Left ventricle myocardium inferior (tissue), 1 donor: ENCODE measurements around the gene MSH5. TPM values are rescaled to one million over a fixed set of nuclear protein-coding genes. Genes with fewer than 3 reads are reported as not detected.

Experiments used
- DNase-seq: peaks from one replicate; pipeline ENCODE4 v3.0.0-alpha.2; 2020
- H3K27ac ChIP-seq: fragments of 200-600 bp; replicated peaks from 2 replicates; pipeline ENCODE4 v1.8.0; 2021
- H3K27me3 ChIP-seq: fragments of 200-600 bp; 2 replicates; pipeline ENCODE4 v1.8.0; 2021; ENCODE audit warnings: low read depth
- H3K36me3 ChIP-seq: fragments of 200-600 bp; 2 replicates; pipeline ENCODE4 v1.8.0; 2021
- H3K4me1 ChIP-seq: fragments of 200-600 bp; 2 replicates; pipeline ENCODE4 v1.8.0; 2021
- H3K4me3 ChIP-seq: fragments of 200-600 bp; 2 replicates; pipeline ENCODE4 v1.8.0; 2021; ENCODE audit warnings: mild to moderate bottlenecking, moderate library complexity
- H3K9me3 ChIP-seq: fragments of 200-600 bp; replicated peaks from 2 replicates; pipeline ENCODE4 v1.8.0; 2021
- CTCF ChIP-seq: fragments of 200-600 bp; IDR thresholded peaks from 2 replicates; pipeline ENCODE4 v1.8.0; 2021; ENCODE audit warnings: antibody characterized with exemption, mild to moderate bottlenecking, borderline replicate concordance
- intact Hi-C: fragments of 100-400 bp; cut with micrococcal nuclease; formaldehyde crosslinking; loops from one replicate; pipeline ENCODE4 v1.11.0; 2022
- total RNA-seq: library from RNA; stranded (reverse); fragmentation: NEBNext Ultra II Directional; extraction: Animal tissue kit (Norgen Biotek cat#: 25700); gene quantifications from one replicate; pipeline ENCODE4 v1.2.1, GENCODE V29; 2021
- donor health status: DM: no; HTN: yes; CAD: no; lungs with severe emphysema.

The MSH5 gene
- total RNA-seq, 1 donor from 2014 or later = 1.3 TPM

GRCh38 chr6:31770860-31771259, 31.1 kb downstream of the MSH5 start:
- intact Hi-C loops = no loop called here
- DNase-seq = no peak
- no peak for TF ChIP-seq CTCF
- Histone ChIP-seq H3K36me3 (no peaks in the 10 kb centered on the region), H3K4me1 (peaks cover 10% of the 10 kb centered on the region), H3K4me3 (no peak overlapping the region), H3K9me3 (no peaks in the 10 kb centered on the region), H3K27me3 (no peaks in the 10 kb centered on the region), H3K27ac (no peak overlapping the region)

- TF ChIP-seq CTCF = no peak
- intact Hi-C loops = no loop called here
- Histone ChIP-seq H3K27me3 (no peaks in the 10 kb centered on the region), H3K27ac (no peak overlapping the region), H3K36me3 (no peaks in the 10 kb centered on the region), H3K4me3 (no peak overlapping the region), H3K4me1 (peaks cover 10% of the 10 kb centered on the region), H3K9me3 (no peaks in the 10 kb centered on the region)
- no peak for DNase-seq
Measured at GRCh38 chr6:31771992-31772358, 32.2 kb downstream of the MSH5 start.

- no peaks in the 10 kb centered on the region for H3K9me3 ChIP-seq
- DNase-seq = no peak
- no peak overlapping the region for H3K27ac ChIP-seq
- H3K4me3 ChIP-seq = no peak overlapping the region
- H3K4me1 ChIP-seq = peaks cover 18% of the 10 kb centered on the region
- peaks cover 20% of the 10 kb centered on the region for H3K36me3 ChIP-seq
- no peak for TF ChIP-seq CTCF
- intact Hi-C loops = no loop called here
- no peaks in the 10 kb centered on the region for H3K27me3 ChIP-seq
Measured at GRCh38 chr6:31775184-31775583, 35.4 kb downstream of the MSH5 start.

GRCh38 chr6:31775633-31776484, 36.1 kb downstream of the MSH5 start:
- intact Hi-C loops = no loop called here
- Histone ChIP-seq H3K27ac (peak overlapping the region; percentile 85), H3K9me3 (no peaks in the 10 kb centered on the region), H3K36me3 (peaks cover 27% of the 10 kb centered on the region), H3K27me3 (no peaks in the 10 kb centered on the region), H3K4me1 (peaks cover 18% of the 10 kb centered on the region), H3K4me3 (peak overlapping the region; percentile 57)
- no peak for DNase-seq
- TF ChIP-seq CTCF = no peak

GRCh38 chr6:31776485-31776988, 36.7 kb downstream of the MSH5 start:
- intact Hi-C loops = no loop called here
- Histone ChIP-seq H3K27ac (peak overlapping the region; percentile 85), H3K36me3 (peaks cover 33% of the 10 kb centered on the region), H3K4me1 (peaks cover 18% of the 10 kb centered on the region), H3K4me3 (peak overlapping the region; percentile 57), H3K9me3 (no peaks in the 10 kb centered on the region), H3K27me3 (no peaks in the 10 kb centered on the region)
- no peak for TF ChIP-seq CTCF
- no peak for DNase-seq
